HepG2 (cell line): Measurements from ENCODE around the gene CTSZ. TPM values are rescaled to one million over a fixed set of nuclear protein-coding genes. Genes with fewer than 3 reads are reported as not detected.
A peak's percentile ranks its signal among the peaks of the same experiment; 100 is the strongest.

Experiments used
- AHR ChIP-seq: IDR thresholded peaks from 2 replicates; pipeline ENCODE4 v1.6.1; 2018; ENCODE audit warnings: missing genetic modification reagents, missing compliant biosample characterization
- GATAD1 ChIP-seq: IDR thresholded peaks from 2 replicates; pipeline ENCODE4 v1.6.1; 2016; ENCODE audit warnings: missing genetic modification reagents, missing compliant biosample characterization
- HDAC2 ChIP-seq: sonication (generic); formaldehyde crosslinking; IDR thresholded peaks from 2 replicates; pipeline ENCODE4 v1.4.0; 2020; ENCODE audit warnings: missing genetic modification reagents
- HHEX ChIP-seq: IDR thresholded peaks from 2 replicates; pipeline ENCODE4 v1.6.1; 2016; ENCODE audit warnings: control low read depth
- IKZF1 ChIP-seq: fragments of 450-650 bp; IDR thresholded peaks from 2 replicates; pipeline ENCODE4 v1.7.1; 2016
- IRF1 ChIP-seq: sonication (generic); formaldehyde crosslinking; IDR thresholded peaks from 2 replicates; pipeline ENCODE4 v1.4.0; 2020; ENCODE audit warnings: low read depth, mild to moderate bottlenecking, missing genetic modification reagents
- JUN ChIP-seq: sonication (generic); formaldehyde crosslinking; IDR thresholded peaks from 2 replicates; pipeline ENCODE4 v1.4.0; 2020; ENCODE audit warnings: mild to moderate bottlenecking, missing genetic modification reagents
- MYC ChIP-seq: sonication (generic); formaldehyde crosslinking; IDR thresholded peaks from 2 replicates; pipeline ENCODE4 v1.9.0; 2021; ENCODE audit warnings: missing genetic modification reagents, borderline replicate concordance
- NFIC ChIP-seq: IDR thresholded peaks from 2 replicates; pipeline ENCODE4 v1.6.1; 2012; ENCODE audit warnings: mild to moderate bottlenecking, low read length, inconsistent platforms
- SALL2 ChIP-seq: sonication (generic); formaldehyde crosslinking; IDR thresholded peaks from 2 replicates; pipeline ENCODE4 v1.8.1; 2023; ENCODE audit warnings: mild to moderate bottlenecking, missing genetic modification reagents, inconsistent platforms
- SMAD9 ChIP-seq: sonication (generic); formaldehyde crosslinking; IDR thresholded peaks from 2 replicates; pipeline ENCODE4 v1.5.1; 2020; ENCODE audit warnings: mild to moderate bottlenecking, missing genetic modification reagents
- TBL1XR1 ChIP-seq: fragments of 150-350 bp; IDR thresholded peaks from 2 replicates; pipeline ENCODE4 v1.6.1; 2014; ENCODE audit warnings: borderline replicate concordance, low read length; ENCODE audit not compliant: partially characterized antibody
- ZBTB26 ChIP-seq: IDR thresholded peaks from 2 replicates; pipeline ENCODE4 v1.6.1; 2016; ENCODE audit warnings: missing compliant biosample characterization, missing genetic modification reagents, borderline replicate concordance
- ZNF17 ChIP-seq: sonication (generic); formaldehyde crosslinking; IDR thresholded peaks from 2 replicates; pipeline ENCODE4 v1.5.0; 2020; ENCODE audit warnings: mild to moderate bottlenecking, missing genetic modification reagents
- ZNF335 ChIP-seq: sonication (generic); formaldehyde crosslinking; IDR thresholded peaks from 2 replicates; pipeline ENCODE4 v1.4.0; 2020; ENCODE audit warnings: missing genetic modification reagents
- ZNF430 ChIP-seq: sonication (generic); formaldehyde crosslinking; IDR thresholded peaks from 2 replicates; pipeline ENCODE4 v1.9.0; 2021; ENCODE audit warnings: mild to moderate bottlenecking, missing genetic modification reagents
- ZNF547 ChIP-seq: sonication (generic); formaldehyde crosslinking; IDR thresholded peaks from 2 replicates; pipeline ENCODE4 v1.5.1; 2020; ENCODE audit warnings: mild to moderate bottlenecking, missing genetic modification reagents
- ZNF609 ChIP-seq: sonication (generic); formaldehyde crosslinking; IDR thresholded peaks from 2 replicates; pipeline ENCODE4 v1.4.0; 2020; ENCODE audit warnings: mild to moderate bottlenecking, missing genetic modification reagents, borderline replicate concordance
- ZNF644 ChIP-seq: IDR thresholded peaks from 2 replicates; pipeline ENCODE4 v1.6.1; 2016; ENCODE audit warnings: low read depth
- ZNF747 ChIP-seq: sonication (generic); formaldehyde crosslinking; IDR thresholded peaks from 2 replicates; pipeline ENCODE4 v1.8.1; 2023; ENCODE audit warnings: missing genetic modification reagents, mild to moderate bottlenecking, borderline replicate concordance
- ZNF788 ChIP-seq: sonication (generic); formaldehyde crosslinking; IDR thresholded peaks from 2 replicates; pipeline ENCODE4 v1.5.0; 2020; ENCODE audit warnings: mild to moderate bottlenecking, missing genetic modification reagents, borderline replicate concordance
- ZNF878 ChIP-seq: sonication (generic); formaldehyde crosslinking; IDR thresholded peaks from 2 replicates; pipeline ENCODE4 v1.8.1; 2023; ENCODE audit warnings: mild to moderate bottlenecking, missing genetic modification reagents, moderate library complexity
- polyA plus RNA-seq, 8 experiments: library from polyadenylated mRNA; depleted of rRNA in 3 of 8; stranded (reverse) in 7 of 8; unstranded in 1 of 8; fragments of >200 nt; fragmentation: Illumina TruSeq in 4 of 8; extraction: Trizol in 4 of 8; gene quantifications; 2 replicates each; pipeline versions ENCODE4 v1.2.1 to v1.2.3, GENCODE V29; 2011 to 2016; ENCODE audit warnings: low read depth in 4 of 8, missing spikeins in 1 of 8, mixed read lengths in 1 of 8; ENCODE audit not compliant: insufficient read depth in 1 of 8
- total RNA-seq, 5 experiments: library from RNA; depleted of rRNA; stranded (reverse); fragments of >200 nt; fragmentation: Illumina TruSeq; extraction: Trizol; gene quantifications; 2 replicates each; pipeline ENCODE4 v1.2.3, GENCODE V29; 2016; ENCODE audit warnings: low read depth in 1 of 5

CTSZ gene
- total and polyA plus RNA-seq, 2 of the 13 experiments (the other 11 are each of a cell fraction or from before 2014, with no cell fraction given), result 0.33 TPM; not detected in 1

- TF ChIP-seq ZBTB26 (CRISPR knock-in tag), result no peak
- 0 out of 2 replicates have a peak, but pooled peaks have one; percentile 39 for TF ChIP-seq ZNF430
- peak; percentile 33; the same call in 1 of the 2 replicates for TF ChIP-seq MYC (CRISPR knock-in tag)
- no peak for TF ChIP-seq ZNF878 (CRISPR knock-in tag)
- TF ChIP-seq IRF1 (CRISPR knock-in tag), result no peak
- TF ChIP-seq ZNF788 (CRISPR knock-in tag), result peak; percentile 57; the same call in 1 of the 2 replicates
- peak; percentile 71; the same call in 1 of the 2 replicates for TF ChIP-seq AHR (CRISPR knock-in tag)
- no peak for TF ChIP-seq IKZF1
- TF ChIP-seq JUN (CRISPR knock-in tag), result peak; percentile 58; the same call in 1 of the 2 replicates
- no peak for TF ChIP-seq HHEX
- TF ChIP-seq ZNF609, result no peak; the same call in 1 of the 2 replicates
- TF ChIP-seq ZNF644 (CRISPR knock-in tag), result peak; percentile 48; the same call in 1 of the 2 replicates
- TF ChIP-seq ZNF335 (CRISPR knock-in tag), result peak; percentile 69; the same call in 1 of the 2 replicates
- TF ChIP-seq HDAC2 (CRISPR knock-in tag), result peak; percentile 49; the same call in 1 of the 2 replicates
- TF ChIP-seq SALL2 (CRISPR knock-in tag), result no peak
- TF ChIP-seq ZNF17 (CRISPR knock-in tag), result no peak
- TF ChIP-seq ZNF747 (CRISPR knock-in tag), result peak; percentile 81
- TF ChIP-seq GATAD1 (CRISPR knock-in tag), result peak; percentile 24; the same call in 1 of the 2 replicates
- no peak; the same call in 1 of the 2 replicates for TF ChIP-seq NFIC
- TF ChIP-seq TBL1XR1, result no peak
- no peak for TF ChIP-seq SMAD9
- peak; percentile 69; the same call in 1 of the 2 replicates for TF ChIP-seq ZNF547
Measured at GRCh38 chr20:59010995-59011873, 4.2 kb upstream of the CTSZ start (continued).
